ENCODE measurements around the gene ANGPT4.
A peak's percentile ranks its signal among the peaks of the same experiment; 100 is the strongest.

The ANGPT4 gene

DNA sequence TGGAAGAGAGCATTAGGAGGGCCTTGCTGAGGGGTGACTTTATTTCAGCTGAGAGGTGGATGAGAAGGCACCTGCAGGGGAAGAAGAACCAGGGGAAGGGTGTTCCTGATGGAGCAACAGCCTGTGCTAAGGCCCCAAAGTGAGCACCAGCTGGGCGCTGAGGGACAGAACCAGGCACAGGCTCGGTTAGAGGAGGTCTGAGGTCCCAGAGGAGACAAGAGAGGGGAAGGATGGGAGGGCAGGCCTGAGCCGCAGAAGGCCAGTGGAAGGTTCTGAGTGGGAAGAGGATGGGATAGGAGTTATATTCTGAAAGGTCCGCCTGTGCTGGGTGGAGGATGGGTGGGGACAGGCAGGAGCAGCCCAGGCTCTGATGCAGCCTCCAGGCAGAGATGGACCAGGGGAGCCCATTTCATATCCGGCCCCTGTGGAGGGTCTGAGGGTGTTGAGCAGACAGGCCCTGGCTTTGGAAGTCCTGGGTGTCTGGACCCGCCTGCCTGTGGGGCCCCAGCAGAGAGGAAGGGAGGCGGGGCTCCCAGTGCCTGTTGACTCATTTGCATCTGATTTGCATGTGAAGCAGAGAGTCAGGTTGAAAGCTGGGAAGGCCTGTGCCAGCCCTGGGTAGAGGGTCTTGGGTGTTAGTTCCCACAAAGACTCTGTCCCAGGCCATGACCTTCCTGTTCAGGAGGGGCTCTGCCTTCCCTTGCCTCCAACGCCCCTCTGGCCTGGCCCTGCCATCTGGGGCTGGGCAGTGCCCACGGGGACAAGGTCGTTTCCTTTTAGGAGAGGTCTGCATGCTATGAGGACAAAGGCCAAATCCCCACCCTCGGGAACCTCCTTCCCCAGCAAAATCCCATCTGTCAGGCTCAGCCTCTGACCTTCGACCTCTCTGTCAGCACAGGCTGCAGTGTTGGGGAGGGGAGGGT, 93.2 kb downstream of the ANGPT4 start:
- H3K27me3 Mint-ChIP-seq (ENCODE audit: low read depth, poor library complexity): peaks cover 8% of the 10 kb centered on the region
- peak overlapping the region; percentile 42 for H3K4me3 Mint-ChIP-seq
- H3K4me1 Mint-ChIP-seq: peaks cover 37% of the 10 kb centered on the region
- no peak for DNase-seq
- H3K27ac Mint-ChIP-seq: peak overlapping the region; percentile 27
- H3K36me3 Mint-ChIP-seq (ENCODE audit: low read depth): no peaks in the 10 kb centered on the region
- peaks cover 8% of the 10 kb centered on the region for H3K9me3 Mint-ChIP-seq
- no peak for TF ChIP-seq CTCF (IDR thresholded peaks at IDR 0.05)

GRCh38 chr20:821731-822065, 94.4 kb downstream of the ANGPT4 start:
- no peak for TF ChIP-seq CTCF (IDR thresholded peaks at IDR 0.05)
- Mint-ChIP-seq H3K9me3 (peaks cover 8% of the 10 kb centered on the region), H3K27me3 (ENCODE audit: low read depth, poor library complexity) (peaks cover 8% of the 10 kb centered on the region), H3K36me3 (ENCODE audit: low read depth) (no peaks in the 10 kb centered on the region), H3K27ac (peak overlapping the region; percentile 71), H3K4me3 (no peak overlapping the region), H3K4me1 (peaks cover 37% of the 10 kb centered on the region)
- no peak for DNase-seq

- H3K36me3 Mint-ChIP-seq (ENCODE audit: low read depth): no peaks in the 10 kb centered on the region
- peaks cover 8% of the 10 kb centered on the region for H3K9me3 Mint-ChIP-seq
- peaks cover 39% of the 10 kb centered on the region for H3K4me1 Mint-ChIP-seq
- peak overlapping the region; percentile 75 for H3K27ac Mint-ChIP-seq
- TF ChIP-seq CTCF (IDR thresholded peaks at IDR 0.05): no peak
- no peak overlapping the region for H3K4me3 Mint-ChIP-seq
- no peak for DNase-seq
- peaks cover 8% of the 10 kb centered on the region for H3K27me3 Mint-ChIP-seq (ENCODE audit: low read depth, poor library complexity)
Measured at GRCh38 chr20:821046-821730, 94.9 kb downstream of the ANGPT4 start.

DNA sequence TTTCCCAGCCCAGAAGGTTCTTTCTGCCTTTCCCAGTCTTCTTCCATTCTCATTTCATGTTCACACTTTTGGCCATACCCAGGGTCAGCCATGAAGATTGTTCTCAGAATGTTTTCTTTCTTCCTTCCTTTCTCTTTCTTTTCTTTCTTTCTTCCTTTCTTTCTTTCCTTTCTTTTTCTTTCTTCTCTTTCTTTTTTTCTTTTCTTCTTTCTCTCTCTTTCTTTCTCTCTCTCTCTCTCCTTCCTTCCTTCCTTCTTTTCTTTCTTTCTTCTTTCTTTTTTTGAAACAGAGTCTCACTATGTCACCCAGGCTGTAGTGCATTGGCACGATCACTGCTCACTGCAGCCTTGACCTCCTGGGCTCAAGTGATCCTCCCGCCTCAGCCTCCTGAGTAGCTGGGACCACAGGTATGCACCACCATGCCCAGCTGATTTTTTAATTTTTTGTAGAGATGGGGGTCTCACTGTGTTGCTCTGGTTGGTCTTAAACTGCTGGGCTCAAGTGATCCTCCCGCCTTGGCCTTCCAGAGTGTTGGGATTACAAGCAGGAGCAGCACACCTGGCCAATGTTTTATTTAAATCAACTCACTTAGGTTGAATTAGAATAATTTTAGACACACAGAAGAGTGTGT, 95.7 kb downstream of the ANGPT4 start:
- DNase-seq: no peak
- H3K27me3 Mint-ChIP-seq (ENCODE audit: low read depth, poor library complexity): peaks cover 8% of the 10 kb centered on the region

More for the DNA sequence above, 95.7 kb downstream of the ANGPT4 start:
- Mint-ChIP-seq H3K4me3 (no peak overlapping the region), H3K4me1 (peaks cover 42% of the 10 kb centered on the region), H3K9me3 (peaks cover 4% of the 10 kb centered on the region), H3K27ac (peak overlapping the region; percentile 11), H3K36me3 (ENCODE audit: low read depth) (no peaks in the 10 kb centered on the region)
- TF ChIP-seq CTCF (IDR thresholded peaks at IDR 0.05): no peak
